Activated naive CD8-positive, alpha-beta T cell treated with anti-CD3 and anti-CD28 coated beads, Interleukin-2, amount 50 U/mL, for 24 hours (primary cell): ENCODE data around the gene EMP1.

Experiments
- ATAC-seq: fragments of 150-1000 bp; cut with Tn5 transposase; one replicate; pipeline ENCODE4 v1.10.0; 2021
- DNase-seq: peaks from one replicate; pipeline ENCODE4 v3.0.0; 2021
- H3K27ac Mint-ChIP-seq: one replicate; pipeline ENCODE4 v1.8.0; 2021; ENCODE audit warnings: mild to moderate bottlenecking, mixed read lengths
- H3K27me3 Mint-ChIP-seq: one replicate; pipeline ENCODE4 v1.8.0; 2021; ENCODE audit warnings: mixed read lengths
- H3K36me3 Mint-ChIP-seq: one replicate; pipeline ENCODE4 v1.8.0; 2021; ENCODE audit warnings: low read depth, mixed read lengths
- H3K4me1 Mint-ChIP-seq: one replicate; pipeline ENCODE4 v1.8.0; 2021; ENCODE audit warnings: mixed read lengths
- H3K4me3 Mint-ChIP-seq: one replicate; pipeline ENCODE4 v1.8.0; 2021; ENCODE audit warnings: mild to moderate bottlenecking, moderate library complexity, mixed read lengths
- H3K9me3 Mint-ChIP-seq: one replicate; pipeline ENCODE4 v1.8.0; 2021; ENCODE audit warnings: mixed read lengths

Gene EMP1

DNA sequence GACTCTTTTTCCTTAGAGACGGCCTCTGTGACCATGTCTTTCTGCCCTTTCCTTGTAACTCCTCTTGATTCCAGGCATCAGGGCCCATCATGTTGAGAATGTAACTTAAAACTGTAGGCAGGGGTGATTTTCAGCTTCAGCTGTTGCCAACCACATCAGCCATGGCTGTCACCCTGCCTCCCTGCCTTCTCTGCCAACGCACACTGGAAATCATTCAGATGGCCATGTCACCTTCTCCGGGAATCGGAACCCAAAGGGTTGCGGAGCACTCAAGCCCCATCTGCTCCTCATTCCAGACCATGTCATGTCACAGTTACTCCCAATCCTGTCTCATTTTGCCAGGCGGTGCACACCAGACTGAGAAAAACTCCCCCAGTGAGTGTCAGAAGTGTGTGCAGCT lies 72.1 kb downstream of the EMP1 start:
- H3K36me3 Mint-ChIP-seq = no peaks in the 10 kb centered on the region
- ATAC-seq (no peak), DNase-seq (no peak)
- H3K4me3 Mint-ChIP-seq = no peak overlapping the region
- no peak overlapping the region for H3K27ac Mint-ChIP-seq
- H3K27me3 Mint-ChIP-seq = peaks cover 4% of the 10 kb centered on the region
- H3K9me3 Mint-ChIP-seq = no peaks in the 10 kb centered on the region
- H3K4me1 Mint-ChIP-seq = no peaks in the 10 kb centered on the region
